ENCODE measurements around the gene NEK2. TPM values are rescaled to one million over a fixed set of nuclear protein-coding genes. Genes with fewer than 3 reads are reported as not detected.

The NEK2 gene
- total RNA-seq, 1 experiment from 2014 or later = 17.6 TPM

DNA sequence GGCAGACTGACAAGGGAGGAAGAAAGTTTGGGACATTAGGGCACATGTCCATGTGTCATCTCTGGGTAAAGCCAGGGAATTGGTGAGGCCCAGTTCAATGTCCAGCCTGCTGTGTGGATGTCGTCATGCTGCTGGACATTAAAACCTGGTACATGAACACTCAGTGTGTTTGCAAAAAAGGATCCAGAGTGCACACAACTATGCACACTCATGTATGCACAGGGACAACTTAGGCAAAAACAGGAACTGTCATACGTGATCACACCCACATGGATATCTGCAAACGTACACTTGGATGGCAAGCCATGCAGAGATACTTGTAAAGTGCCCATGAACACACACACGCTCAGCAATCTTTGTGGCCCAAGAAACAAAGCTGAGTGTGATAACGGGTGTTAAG, 47.9 kb upstream of the NEK2 start:
- no peaks in the 10 kb centered on the region for H3K9me3 Mint-ChIP-seq
- no peaks in the 10 kb centered on the region for H3K27me3 ChIP-seq (ENCODE audit: insufficient read depth, low read length)
- H3K27me3 Mint-ChIP-seq (ENCODE audit: low read depth) = peaks cover 2% of the 10 kb centered on the region; the same call in 1 of the 2 replicates

More for the DNA sequence above, 47.9 kb upstream of the NEK2 start:
- Histone ChIP-seq H4K20me1 (ENCODE audit: control insufficient read depth, insufficient read depth, insufficient read length) (no peaks in the 10 kb centered on the region), H3K4me1 (ENCODE audit: insufficient read depth, low read length) (no peaks in the 10 kb centered on the region), H2BK120ac (ENCODE audit: low read depth, low read length, poor library complexity, severe bottlenecking) (no peak overlapping the region), H4K8ac (replicated peaks; ENCODE audit: insufficient read length, low read depth, low read length) (no peak overlapping the region), H2AFZ (ENCODE audit: low read length) (no peak overlapping the region), H2BK12ac (ENCODE audit: insufficient read length, low read depth, low read length) (no peak overlapping the region), H3K4ac (ENCODE audit: low read depth, low read length) (no peak overlapping the region), H3K23ac (ENCODE audit: insufficient read length, low read depth, low read length) (no peak overlapping the region), H3K9me3 (ENCODE audit: control insufficient read depth, low read depth, low read length) (no peaks in the 10 kb centered on the region), H3K4me2 (ENCODE audit: insufficient read depth, insufficient read length, low read length) (no peak overlapping the region), H2BK15ac (ENCODE audit: low read depth, low read length) (no peak overlapping the region), H3K9ac (ENCODE audit: extremely low read depth, insufficient read length, low read length) (no peak overlapping the region), H3K79me2 (ENCODE audit: insufficient read depth, low read length) (no peaks in the 10 kb centered on the region), H3K23me2 (ENCODE audit: insufficient read length, low read depth, low read length, poor library complexity, severe bottlenecking) (no peaks in the 10 kb centered on the region), H3K27ac (ENCODE audit: insufficient read length, low read depth, low read length) (no peak overlapping the region), H2BK20ac (ENCODE audit: low read depth, low read length, poor library complexity, severe bottlenecking) (no peak overlapping the region), H4K91ac (ENCODE audit: insufficient read length, low read depth, low read length) (no peak overlapping the region), H3K56ac (ENCODE audit: insufficient read length, low read depth, low read length) (no peak overlapping the region), H3K79me1 (ENCODE audit: insufficient read depth, low read depth, low read length, poor library complexity, severe bottlenecking) (no peaks in the 10 kb centered on the region), H4K5ac (ENCODE audit: insufficient read length, low read depth, low read length) (no peak overlapping the region), H2BK5ac (ENCODE audit: insufficient read length, low read length) (no peak overlapping the region), H3K14ac (ENCODE audit: insufficient read depth, low read length) (no peak overlapping the region), H3K18ac (ENCODE audit: insufficient read length, low read depth, low read length) (no peak overlapping the region), H3T11ph (ENCODE audit: low read length) (no peak overlapping the region), H2AK5ac (ENCODE audit: insufficient read length, low read length) (no peak overlapping the region)
- H3K27ac Mint-ChIP-seq = no peak overlapping the region
- no CpG with 5 or more reads among the region's 5 CpGs for WGBS (ENCODE audit: extremely low coverage, insufficient read length, low lambda C conversion rate)
- H3K4me1 Mint-ChIP-seq = no peaks in the 10 kb centered on the region
- H3K36me3 Mint-ChIP-seq (ENCODE audit: insufficient read depth in 1 of 3, low read depth in 3 of 3) = no peaks in the 10 kb centered on the region
- DNase-seq = no peak
- TF ChIP-seq, protein P1, sequence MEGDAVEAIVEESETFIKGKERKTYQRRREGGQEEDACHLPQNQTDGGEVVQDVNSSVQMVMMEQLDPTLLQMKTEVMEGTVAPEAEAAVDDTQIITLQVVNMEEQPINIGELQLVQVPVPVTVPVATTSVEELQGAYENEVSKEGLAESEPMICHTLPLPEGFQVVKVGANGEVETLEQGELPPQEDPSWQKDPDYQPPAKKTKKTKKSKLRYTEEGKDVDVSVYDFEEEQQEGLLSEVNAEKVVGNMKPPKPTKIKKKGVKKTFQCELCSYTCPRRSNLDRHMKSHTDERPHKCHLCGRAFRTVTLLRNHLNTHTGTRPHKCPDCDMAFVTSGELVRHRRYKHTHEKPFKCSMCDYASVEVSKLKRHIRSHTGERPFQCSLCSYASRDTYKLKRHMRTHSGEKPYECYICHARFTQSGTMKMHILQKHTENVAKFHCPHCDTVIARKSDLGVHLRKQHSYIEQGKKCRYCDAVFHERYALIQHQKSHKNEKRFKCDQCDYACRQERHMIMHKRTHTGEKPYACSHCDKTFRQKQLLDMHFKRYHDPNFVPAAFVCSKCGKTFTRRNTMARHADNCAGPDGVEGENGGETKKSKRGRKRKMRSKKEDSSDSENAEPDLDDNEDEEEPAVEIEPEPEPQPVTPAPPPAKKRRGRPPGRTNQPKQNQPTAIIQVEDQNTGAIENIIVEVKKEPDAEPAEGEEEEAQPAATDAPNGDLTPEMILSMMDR (conservative IDR thresholded peaks at IDR 0.05) = no peak
- H3K4me3 Mint-ChIP-seq = no peak overlapping the region
